Measurements from ENCODE around the gene SMC1B. TPM values are rescaled to one million over a fixed set of nuclear protein-coding genes. Genes with fewer than 3 reads are reported as not detected.

SMC1B gene
- total RNA-seq, 3 donors from 2014 or later (not counting 1 experiment from before 2014, with no cell fraction given), result 0.07 to 0.09 TPM; not detected in 1

DNA sequence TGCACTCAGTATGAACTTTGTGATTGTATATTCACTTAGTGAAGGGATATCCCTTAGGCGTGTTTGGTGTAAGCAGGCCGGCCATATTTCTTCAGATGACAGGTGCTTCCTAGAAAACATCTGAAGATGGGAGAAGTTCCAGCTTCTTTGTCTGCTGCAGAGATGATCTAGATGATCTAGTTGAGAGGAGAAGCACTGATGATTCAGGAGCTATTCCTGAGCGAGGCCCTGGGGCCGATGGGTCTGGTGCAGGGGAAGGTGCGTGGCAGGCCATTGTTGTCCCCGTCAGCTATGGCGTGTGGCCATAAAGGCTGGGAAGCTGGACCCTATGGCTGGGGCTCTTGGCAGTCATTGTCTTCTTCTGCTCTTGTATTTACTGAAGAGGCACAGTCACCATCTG, 89.7 kb downstream of the SMC1B start:
- H3K27me3 Mint-ChIP-seq (ENCODE audit: low read depth in 2 of 2), result no peaks in the 10 kb centered on the region
- intact Hi-C loops (cut with micrococcal nuclease), result no loop called here
- Histone ChIP-seq H3K9me3 (ENCODE audit: control insufficient read depth, insufficient read depth, low read length) (no peaks in the 10 kb centered on the region), H3K27ac (ENCODE audit: low read length) (no peak overlapping the region), H3K36me3 (ENCODE audit: control insufficient read depth, insufficient read depth, low read length) (peaks cover 30% of the 10 kb centered on the region), H3K27me3 (ENCODE audit: control insufficient read depth, insufficient read depth, low read length) (no peaks in the 10 kb centered on the region), H3K4me3 (ENCODE audit: low read length) (no peak overlapping the region), H3K4me1 (ENCODE audit: control insufficient read depth, insufficient read depth, low read length) (peaks cover 14% of the 10 kb centered on the region)
- 83% methylated on average over 7 of the region's 7 CpGs for WGBS (ENCODE audit: insufficient coverage)
- H3K4me3 Mint-ChIP-seq, result no peak overlapping the region
- DNase-seq (no peak), ATAC-seq (no peak)
- no peaks in the 10 kb centered on the region for H3K9me3 Mint-ChIP-seq
- no peaks in the 10 kb centered on the region for H3K36me3 Mint-ChIP-seq
- no peak for TF ChIP-seq CTCF (IDR thresholded peaks at IDR 0.05)
- peaks cover 14 to 21% of the 10 kb centered on the region in 2 donors for H3K4me1 Mint-ChIP-seq
- H3K27ac Mint-ChIP-seq, result no peak overlapping the region

DNA sequence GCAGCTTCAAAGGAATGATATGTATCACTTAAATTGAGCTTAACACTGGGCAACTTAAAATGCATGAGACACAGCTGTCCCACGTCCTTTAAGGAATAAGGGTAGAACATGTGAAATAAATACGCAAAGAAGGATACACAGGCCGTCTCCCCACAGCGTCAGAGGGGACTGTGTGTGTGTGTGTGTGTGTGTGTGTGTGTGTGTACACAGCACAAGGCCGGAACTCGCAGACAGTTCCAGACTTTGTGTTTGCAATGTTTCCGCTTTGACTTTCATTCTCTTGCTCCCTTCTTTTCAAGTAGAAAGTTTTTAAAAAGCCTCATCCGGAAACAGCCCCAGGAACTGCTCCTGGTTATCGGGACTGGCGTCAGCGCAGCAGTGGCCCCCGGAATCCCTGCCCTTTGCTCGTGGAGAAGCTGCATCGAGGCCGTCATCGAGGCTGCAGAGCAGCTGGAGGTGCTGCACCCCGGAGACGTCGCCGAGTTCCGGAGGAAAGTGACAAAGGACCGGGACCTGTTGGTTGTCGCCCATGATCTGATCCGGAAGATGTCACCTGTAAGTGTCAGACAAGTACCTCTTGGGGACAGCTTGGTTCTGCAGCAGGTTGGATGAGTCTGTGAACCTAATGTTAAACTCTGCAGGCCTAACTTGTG, 90.4 kb downstream of the SMC1B start:
- peaks cover 21% of the 10 kb centered on the region for H3K4me1 ChIP-seq (ENCODE audit: control insufficient read depth, insufficient read depth, low read length)
- DNase-seq, result no peak
- no peaks in the 10 kb centered on the region for H3K9me3 Mint-ChIP-seq
- H3K4me3 Mint-ChIP-seq, result no peak overlapping the region
- no peak overlapping the region for H3K27ac ChIP-seq (ENCODE audit: low read length)
- ATAC-seq, result no peak
- H3K9me3 ChIP-seq (ENCODE audit: control insufficient read depth, insufficient read depth, low read length), result no peaks in the 10 kb centered on the region
- H3K36me3 ChIP-seq (ENCODE audit: control insufficient read depth, insufficient read depth, low read length), result peaks cover 30% of the 10 kb centered on the region
- H3K27me3 Mint-ChIP-seq (ENCODE audit: low read depth in 2 of 2), result no peaks in the 10 kb centered on the region
- no peaks in the 10 kb centered on the region for H3K27me3 ChIP-seq (ENCODE audit: control insufficient read depth, insufficient read depth, low read length)
- H3K4me1 Mint-ChIP-seq, result peaks cover 21 to 28% of the 10 kb centered on the region in 2 donors
- no peak overlapping the region for H3K27ac Mint-ChIP-seq
- TF ChIP-seq CTCF (IDR thresholded peaks at IDR 0.05), result no peak
- 97% methylated on average over 24 of the region's 24 CpGs for WGBS (ENCODE audit: insufficient coverage)
- H3K4me3 ChIP-seq (ENCODE audit: low read length), result no peak overlapping the region
- H3K36me3 Mint-ChIP-seq, result no peaks in the 10 kb centered on the region
- intact Hi-C loops (cut with micrococcal nuclease), result no loop called here

DNA sequence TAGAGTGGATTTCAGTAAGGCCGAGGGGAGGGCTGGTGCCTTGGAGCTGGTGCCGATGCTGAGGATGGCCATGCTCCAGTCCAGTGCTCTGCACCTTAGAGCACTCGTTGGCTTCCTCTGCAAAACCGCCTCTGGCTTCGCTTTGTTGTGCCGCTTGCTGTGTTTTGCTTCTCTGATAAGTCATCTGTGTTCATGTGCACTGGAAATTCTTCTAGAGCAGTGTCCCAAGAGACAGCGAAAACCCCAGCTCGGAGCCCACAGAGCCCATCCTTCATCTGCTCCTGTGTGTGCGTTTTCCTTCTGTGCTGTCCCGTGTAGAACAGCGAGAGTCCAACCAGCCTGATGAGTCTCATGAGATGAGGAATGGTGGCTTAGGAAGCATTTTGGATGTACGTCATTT, 91.6 kb downstream of the SMC1B start:
- H3K4me1 ChIP-seq (ENCODE audit: control insufficient read depth, insufficient read depth, low read length), result peaks cover 31% of the 10 kb centered on the region
- DNase-seq (no peak), ATAC-seq (no peak)
- H3K27ac ChIP-seq (ENCODE audit: low read length), result no peak overlapping the region
- H3K27me3 ChIP-seq (ENCODE audit: control insufficient read depth, insufficient read depth, low read length), result no peaks in the 10 kb centered on the region
- Mint-ChIP-seq H3K9me3 (no peaks in the 10 kb centered on the region), H3K4me1 (peaks cover 24 to 33% of the 10 kb centered on the region in 2 donors), H3K27ac (no peak overlapping the region), H3K36me3 (no peaks in the 10 kb centered on the region), H3K27me3 (ENCODE audit: low read depth in 2 of 2) (no peaks in the 10 kb centered on the region), H3K4me3 (no peak overlapping the region)
- no peaks in the 10 kb centered on the region for H3K9me3 ChIP-seq (ENCODE audit: control insufficient read depth, insufficient read depth, low read length)
- whole genome bisulfite sequencing (ENCODE audit: insufficient coverage), result 84% methylated on average over 12 of the region's 12 CpGs
- TF ChIP-seq CTCF (IDR thresholded peaks at IDR 0.05), result no peak
- no peak overlapping the region for H3K4me3 ChIP-seq (ENCODE audit: low read length)
- intact Hi-C loops (cut with micrococcal nuclease), result no loop called here
- H3K36me3 ChIP-seq (ENCODE audit: control insufficient read depth, insufficient read depth, low read length), result peaks cover 28% of the 10 kb centered on the region
